Nephron (organoid): ENCODE measurements around the gene NTRK2.
A peak's percentile ranks its signal among the peaks of the same experiment; 100 is the strongest.

ENCODE experiments used
- H3K27ac Mint-ChIP-seq, 3 experiments: 2 replicates each; pipeline ENCODE4 v1.8.0; 2020; ENCODE audit warnings: mixed read lengths in 3 of 3, mild to moderate bottlenecking in 2 of 3, moderate library complexity in 1 of 3
- H3K27me3 Mint-ChIP-seq: 2 replicates; pipeline ENCODE4 v1.8.0; 2021; ENCODE audit warnings: low read depth, mild to moderate bottlenecking, moderate library complexity, mixed read lengths
- H3K36me3 Mint-ChIP-seq: 2 replicates; pipeline ENCODE4 v1.8.0; 2020; ENCODE audit warnings: low read depth, mixed read lengths
- H3K4me1 Mint-ChIP-seq: 2 replicates; pipeline ENCODE4 v1.8.0; 2020; ENCODE audit warnings: mixed read lengths
- H3K4me3 Mint-ChIP-seq, 3 experiments: 2 replicates each; pipeline ENCODE4 v1.8.0; 2020; ENCODE audit warnings: mild to moderate bottlenecking in 3 of 3, mixed read lengths in 3 of 3, moderate library complexity in 2 of 3
- H3K9me3 Mint-ChIP-seq: 2 replicates; pipeline ENCODE4 v1.8.0; 2020; ENCODE audit warnings: mixed read lengths
- CTCF ChIP-seq, 3 experiments: fragments of 200-600 bp; sonication (generic); IDR thresholded peaks; one replicate each; pipeline ENCODE4 v1.5.0; 2021; ENCODE audit warnings: antibody characterized with exemption in 3 of 3; ENCODE audit not compliant: unreplicated experiment in 3 of 3

NTRK2 gene

GRCh38 chr9:84811072-84811750, 141.7 kb downstream of the NTRK2 start:
- Mint-ChIP-seq H3K4me3 (no peak overlapping the region), H3K27ac (no peak overlapping the region), H3K9me3 (no peaks in the 10 kb centered on the region), H3K27me3 (no peaks in the 10 kb centered on the region), H3K4me1 (peaks cover 51% of the 10 kb centered on the region), H3K36me3 (peaks cover under 1% of the 10 kb centered on the region)
- TF ChIP-seq CTCF (IDR thresholded peaks at IDR 0.05; ENCODE audit: unreplicated experiment in 3 of 3), result no peak

GRCh38 chr9:84811751-84812074, 142.2 kb downstream of the NTRK2 start:
- Mint-ChIP-seq H3K27me3 (no peaks in the 10 kb centered on the region), H3K27ac (no peak overlapping the region), H3K9me3 (no peaks in the 10 kb centered on the region), H3K36me3 (no peaks in the 10 kb centered on the region), H3K4me1 (peaks cover 51% of the 10 kb centered on the region), H3K4me3 (no peak overlapping the region)
- TF ChIP-seq CTCF (IDR thresholded peaks at IDR 0.05; ENCODE audit: unreplicated experiment in 3 of 3), result no peak

GRCh38 chr9:84812355-84812754, 142.8 kb downstream of the NTRK2 start:
- no peak overlapping the region for H3K4me3 Mint-ChIP-seq
- peaks cover 44% of the 10 kb centered on the region for H3K4me1 Mint-ChIP-seq
- H3K36me3 Mint-ChIP-seq, result no peaks in the 10 kb centered on the region
- H3K27me3 Mint-ChIP-seq, result no peaks in the 10 kb centered on the region
- peak overlapping the region in 2 of 3 experiments; percentile 13 to 72 for H3K27ac Mint-ChIP-seq
- no peaks in the 10 kb centered on the region for H3K9me3 Mint-ChIP-seq
- no peak for TF ChIP-seq CTCF (IDR thresholded peaks at IDR 0.05; ENCODE audit: unreplicated experiment in 3 of 3)

GRCh38 chr9:84812847-84813246, 143.3 kb downstream of the NTRK2 start:
- no peak overlapping the region for H3K4me3 Mint-ChIP-seq
- no peaks in the 10 kb centered on the region for H3K36me3 Mint-ChIP-seq
- TF ChIP-seq CTCF (IDR thresholded peaks at IDR 0.05; ENCODE audit: unreplicated experiment in 3 of 3), result no peak
- peaks cover 39% of the 10 kb centered on the region for H3K4me1 Mint-ChIP-seq
- no peaks in the 10 kb centered on the region for H3K9me3 Mint-ChIP-seq
- peak overlapping the region in 2 of 3 experiments; percentile 13 to 72 for H3K27ac Mint-ChIP-seq
- no peaks in the 10 kb centered on the region for H3K27me3 Mint-ChIP-seq

GRCh38 chr9:84815554-84815953, 146.0 kb downstream of the NTRK2 start:
- Mint-ChIP-seq H3K27ac (no peak overlapping the region), H3K9me3 (no peaks in the 10 kb centered on the region), H3K4me3 (no peak overlapping the region), H3K4me1 (peaks cover 47% of the 10 kb centered on the region), H3K36me3 (no peaks in the 10 kb centered on the region), H3K27me3 (no peaks in the 10 kb centered on the region)
- TF ChIP-seq CTCF (IDR thresholded peaks at IDR 0.05; ENCODE audit: unreplicated experiment in 3 of 3), result no peak

GRCh38 chr9:84817038-84817437, 147.5 kb downstream of the NTRK2 start:
- Mint-ChIP-seq H3K4me3 (no peak overlapping the region), H3K4me1 (peaks cover 54% of the 10 kb centered on the region), H3K36me3 (no peaks in the 10 kb centered on the region), H3K9me3 (no peaks in the 10 kb centered on the region), H3K27me3 (peaks cover 4% of the 10 kb centered on the region), H3K27ac (no peak overlapping the region)
- TF ChIP-seq CTCF (IDR thresholded peaks at IDR 0.05; ENCODE audit: unreplicated experiment in 3 of 3), result no peak
